ENCODE results near the gene MSANTD7.

- TF ChIP-seq POLR2A (IDR thresholded peaks at IDR 0.05; ENCODE audit: low read length), result no peak
- no peak for TF ChIP-seq GATA1 (IDR thresholded peaks at IDR 0.05; ENCODE audit: low read depth, low read length)
These were observed 26.8 kb upstream of the MSANTD7 start for GRCh38 chr10:14810969-14811953.
